Measurements from ENCODE around the gene MRPS30.
A peak's percentile ranks its signal among the peaks of the same experiment; 100 is the strongest.

GRCh38 chr5:44862808-44863207 is 54.1 kb downstream of the MRPS30 start:
- peak; percentile 31 for TF ChIP-seq CTCF (IDR thresholded peaks at IDR 0.05; ENCODE audit: borderline replicate concordance, extremely low read depth, low read length, poor library complexity, severe bottlenecking)
- TF ChIP-seq EZH2 (IDR thresholded peaks at IDR 0.05; ENCODE audit: borderline replicate concordance, low read depth, low read length, severe bottlenecking): no peak

Data from DND-41 (cell line).